Heart left ventricle (tissue), 16 donors: ENCODE measurements around the gene HTRA3. TPM values are rescaled to one million over a fixed set of nuclear protein-coding genes. Genes with fewer than 3 reads are reported as not detected.

Experiments used
- ATAC-seq, 4 donors: fragments of 200-7000 bp; cut with Tn5 transposase; one replicate each; pipeline ENCODE4 v1.9.1; 2020 to 2022; ENCODE audit warnings: moderate library complexity in 4 of 4, mild to moderate bottlenecking in 3 of 4, moderate number of reproducible peaks in 1 of 4
- DNase-seq, 5 donors: peaks; one replicate each; pipeline ENCODE4 v3.0.0-alpha.2; 2020
- H3K27ac ChIP-seq, 12 donors: fragments of 200-600 bp; sonication (generic) in 4 of 12; one replicate each; pipeline versions ENCODE4 v1.5.0 to v1.8.0; 2016 to 2022; ENCODE audit warnings: mild to moderate bottlenecking in 2 of 12
- H3K27me3 ChIP-seq, 9 donors: fragments of 200-600 bp; sonication (generic) in 2 of 9; one replicate each; pipeline versions ENCODE4 v1.5.1 to v1.8.0; 2016 to 2022; ENCODE audit warnings: mild to moderate bottlenecking in 3 of 9
- H3K36me3 ChIP-seq, 9 donors: fragments of 200-600 bp; sonication (generic) in 2 of 9; one replicate each; pipeline versions ENCODE4 v1.5.0 to v1.8.0; 2018 to 2022; ENCODE audit warnings: mild to moderate bottlenecking in 2 of 9
- H3K4me1 ChIP-seq, 12 donors: fragments of 200-600 bp; sonication (generic) in 4 of 12; one replicate each; pipeline versions ENCODE4 v1.5.0 to v1.8.0; 2016 to 2022; ENCODE audit warnings: mild to moderate bottlenecking in 3 of 12
- H3K4me3 ChIP-seq, 12 donors: fragments of 200-600 bp; sonication (generic) in 4 of 12; one replicate each; pipeline versions ENCODE4 v1.5.0 to v1.8.0; 2017 to 2022; ENCODE audit warnings: mild to moderate bottlenecking in 9 of 12, moderate library complexity in 4 of 12
- H3K9me3 ChIP-seq, 12 donors: fragments of 200-600 bp; sonication (generic) in 4 of 12; one replicate each; pipeline versions ENCODE4 v1.5.0 to v1.8.0; 2016 to 2022; ENCODE audit warnings: mild to moderate bottlenecking in 1 of 12
- CTCF ChIP-seq, 12 donors: fragments of 200-600 bp; sonication (generic) in 4 of 12; IDR thresholded peaks; one replicate each; pipeline versions ENCODE4 v1.5.0 to v1.8.0; 2018 to 2022; ENCODE audit warnings: antibody characterized with exemption in 12 of 12, mild to moderate bottlenecking in 5 of 12
- POLR2A ChIP-seq, 2 donors: fragments of 450-650 bp; IDR thresholded peaks; one replicate each; pipeline ENCODE4 v1.6.1; 2017; ENCODE audit warnings: antibody characterized with exemption in 2 of 2, mild to moderate bottlenecking in 2 of 2, moderate library complexity in 2 of 2
- WGBS, 4 donors: extraction: QIAGEN DNeasy Blood & Tissue Kit in 2 of 4; methylation state at CpG; one replicate each; pipeline versions ENCODE4 v1.1.5 to v1.1.7; 2013 to 2018; 5-methylcytosine and 5-hydroxymethylcytosine counted together
- intact Hi-C, 10 donors: fragments of 100-400 bp; cut with DNase I; formaldehyde crosslinking; loops; one replicate each; pipeline versions ENCODE4 v1.11.1 to v1.14.2; 2022
- polyA plus RNA-seq, 2 donors: library from polyadenylated mRNA; stranded (reverse); fragments of 200-250 nt; gene quantifications; one replicate each; pipeline ENCODE4 v1.2.3, GENCODE V29; 2013
- total RNA-seq, 9 donors: library from RNA; depleted of rRNA in 2 of 9; stranded (reverse); fragments of >200 nt in 2 of 9; fragmentation: NEBNext Ultra II Directional in 3 of 9; extraction: Animal tissue kit (Norgen Biotek cat#: 25700) in 3 of 9; gene quantifications; one replicate each; pipeline versions ENCODE4 v1.1.0 to v1.2.4, GENCODE V29; 2016 to 2023
- donor health status: ischemic (EF 13 %, LVEDD 7.1; RV severe dilation, severe dysfunction).
- donor health status: healthy with polysubstance abuse.
- donor health status: DM: no; HTN: yes; CAD: no.
- donor health status: DM: no; HTN: no; CAD: no.
- donor health status: ischemic (EF 25% LVEDD 6.9; RV normal size, moderate dysfunction).
- donor health status: ischemic (EF 25% LVEDD 5.7; RV mildly dilated, moderate dysfunction).
- donor health status: healthy.
- donor health status: DM: yes; HTN: yes; CAD: no.
- donor health status: ischemic (EF 35%, LVEDD 5.7; RV mildly dilated, moderate dysfunction).
- donor health status: nonischemic (EF 11% LVEDD 7.7; RV severe dilation, severe dysfunction).
- donor health status: DM: yes; HTN: yes; CAD: no.
- donor health status: PGD.
- donor health status: ischemic (EF 29% LVEDD 5.4; RV normal size, mild dysfunction).
- donor health status: nonischemic (EF 23%, LVEDD 6.1; RV moderate dilation, normal function).

HTRA3 gene
- total and polyA plus RNA-seq, 11 donors, result 26.8 to 84.6 (median 50.1) TPM

DNA sequence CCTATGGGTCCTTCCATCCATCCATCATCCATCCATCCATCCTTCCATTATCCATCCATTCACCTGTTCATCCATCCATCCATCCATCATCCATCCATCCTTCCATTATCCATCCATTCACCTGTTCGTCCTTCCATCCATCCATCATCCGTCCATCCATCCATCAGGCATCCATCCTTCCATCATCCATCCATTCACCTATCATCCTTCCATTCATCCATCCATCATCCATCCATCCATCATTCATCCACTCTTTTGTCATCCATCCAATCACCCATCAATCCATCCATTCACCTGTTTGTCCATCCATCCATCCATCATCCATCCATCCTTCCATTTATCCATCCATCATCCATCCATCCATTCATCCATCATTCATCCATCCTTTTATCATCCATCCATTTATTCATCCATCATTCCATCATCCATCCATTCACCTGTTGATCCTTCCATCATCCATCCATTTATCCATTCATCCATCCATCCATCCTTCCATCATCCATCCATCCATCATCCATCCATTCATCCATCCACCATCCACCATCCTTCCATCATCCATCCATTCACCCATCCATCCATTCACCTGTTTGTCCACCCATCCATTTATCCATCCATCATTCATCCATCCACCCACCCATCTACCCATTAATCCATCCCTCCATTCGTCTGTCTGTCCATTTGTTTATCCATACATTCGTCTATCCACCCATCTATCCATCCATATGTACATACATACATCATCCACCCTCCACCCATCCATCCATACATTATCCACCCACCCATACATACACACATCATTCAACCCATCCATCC is 35.7 kb upstream of the HTRA3 start:
- H3K9me3 ChIP-seq, result no peaks in the 10 kb centered on the region
- H3K27me3 ChIP-seq, result no peaks in the 10 kb centered on the region
- peaks cover 0 to 3% (median 0%) of the 10 kb centered on the region in 12 donors for H3K4me1 ChIP-seq
- TF ChIP-seq POLR2A (IDR thresholded peaks at IDR 0.05) (no peak), CTCF (IDR thresholded peaks at IDR 0.05) (no peak)
- peaks cover 0 to 75% (median 24%) of the 10 kb centered on the region in 9 donors for H3K36me3 ChIP-seq
- no peak overlapping the region for H3K4me3 ChIP-seq
- DNase-seq (no peak), ATAC-seq (no peak)
- 94 to 96% (median 95%) methylated on average over 4 of the region's 4 CpGs for WGBS, 4 donors
- intact Hi-C loops, result no loop called here
- no peak overlapping the region for H3K27ac ChIP-seq

DNA sequence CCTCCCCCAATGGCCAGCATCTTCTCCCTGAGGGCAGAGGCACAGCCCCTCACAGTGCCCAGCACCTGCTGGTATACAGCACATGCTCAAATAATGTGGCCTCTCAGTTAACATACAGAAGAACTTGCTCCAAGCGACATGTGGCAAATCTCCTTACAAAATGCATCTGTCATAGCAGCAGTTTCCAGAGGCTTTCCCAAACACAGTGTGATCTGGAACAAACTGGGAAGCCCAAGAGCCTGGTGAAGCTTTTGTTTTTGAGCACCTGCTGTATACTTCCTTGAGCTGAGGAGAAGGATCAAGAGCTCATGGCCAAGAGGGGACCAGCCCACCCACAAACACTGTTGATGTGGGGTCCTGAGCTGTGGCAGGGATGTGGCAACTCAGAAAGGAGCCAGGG is 34.8 kb upstream of the HTRA3 start:
- intact Hi-C loops, result loop anchor here in 2 of 10 donors (5.0 kb wide), 1 partner anchor 57 kb away; no protein-coding TSS in a partner anchor
- H3K27ac ChIP-seq, result no peak overlapping the region
- DNase-seq (no peak), ATAC-seq (no peak)
- H3K9me3 ChIP-seq, result no peaks in the 10 kb centered on the region
- no peaks in the 10 kb centered on the region for H3K27me3 ChIP-seq
- peaks cover 0 to 77% (median 24%) of the 10 kb centered on the region in 9 donors for H3K36me3 ChIP-seq
- TF ChIP-seq POLR2A (IDR thresholded peaks at IDR 0.05), result no peak
- TF ChIP-seq CTCF (IDR thresholded peaks at IDR 0.05), result no peak
- 97 to 100% (median 99%) methylated on average over 1 of the region's 1 CpG for WGBS, 4 donors
- H3K4me3 ChIP-seq, result no peak overlapping the region
- no peaks in the 10 kb centered on the region for H3K4me1 ChIP-seq

DNA sequence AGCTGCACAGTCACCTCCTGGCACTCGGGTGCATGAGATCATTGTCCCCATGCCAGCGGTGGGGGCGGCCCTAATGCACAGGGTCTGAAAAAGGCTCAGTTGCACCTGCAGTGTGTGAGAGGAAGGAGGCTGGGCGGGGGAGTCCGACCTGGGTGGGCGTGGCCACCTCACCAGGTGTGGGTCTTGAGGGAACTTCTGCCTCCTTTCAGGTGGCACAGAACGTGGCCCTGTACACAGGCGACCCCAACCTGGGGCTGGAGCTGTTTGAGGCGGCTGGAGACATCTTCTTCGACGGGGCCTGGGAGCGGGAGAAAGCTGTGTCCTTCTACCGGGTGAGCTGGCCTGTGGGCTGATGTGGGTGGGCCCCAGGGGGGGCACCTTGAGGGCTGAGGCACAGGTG is 34.3 kb upstream of the HTRA3 start:
- Histone ChIP-seq H3K4me1 (no peaks in the 10 kb centered on the region), H3K36me3 (peaks cover 0 to 77% (median 24%) of the 10 kb centered on the region in 9 donors), H3K27ac (no peak overlapping the region), H3K9me3 (no peaks in the 10 kb centered on the region), H3K27me3 (no peaks in the 10 kb centered on the region), H3K4me3 (no peak overlapping the region)
- intact Hi-C loops, result loop anchor here in 2 of 10 donors (5.0 kb wide), 1 partner anchor 58 kb away; no protein-coding TSS in a partner anchor
- WGBS, 4 donors, result 80 to 88% (median 85%) methylated on average over 1 to 13 of the region's 13 CpGs
- ATAC-seq (no peak), DNase-seq (no peak)
- TF ChIP-seq POLR2A (IDR thresholded peaks at IDR 0.05) (no peak), CTCF (IDR thresholded peaks at IDR 0.05) (no peak)

DNA sequence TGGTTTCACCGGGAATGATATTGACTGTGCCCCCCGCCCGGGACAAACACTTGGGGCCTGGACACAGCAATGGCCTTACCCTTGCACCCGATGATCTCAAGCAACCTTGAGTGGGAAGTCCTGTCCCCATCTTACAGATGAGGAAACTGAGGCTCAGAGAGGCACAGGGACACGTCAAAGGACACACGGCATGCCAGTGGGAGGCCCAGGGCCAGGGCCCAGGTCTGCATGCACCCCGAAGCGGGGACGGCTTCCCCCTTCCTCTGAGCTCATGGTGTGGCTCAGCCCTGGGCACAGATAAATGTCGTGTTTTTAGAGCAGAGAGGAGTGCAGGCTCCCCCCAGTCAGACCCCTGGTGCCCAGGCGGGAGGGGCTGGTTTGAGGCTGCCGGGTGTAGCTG is 33.9 kb upstream of the HTRA3 start:
- WGBS, 4 donors, result 93 to 98% (median 96%) methylated on average over 9 to 12 of the region's 12 CpGs
- no peak for TF ChIP-seq POLR2A (IDR thresholded peaks at IDR 0.05)
- no peak for TF ChIP-seq CTCF (IDR thresholded peaks at IDR 0.05)
- intact Hi-C loops, result loop anchor here in 2 of 10 donors (5.0 kb wide), 1 partner anchor 58 kb away; no protein-coding TSS in a partner anchor
- Histone ChIP-seq H3K27ac (no peak overlapping the region), H3K9me3 (no peaks in the 10 kb centered on the region), H3K4me1 (no peaks in the 10 kb centered on the region), H3K27me3 (no peaks in the 10 kb centered on the region), H3K36me3 (peaks cover 0 to 79% (median 24%) of the 10 kb centered on the region in 9 donors), H3K4me3 (no peak overlapping the region)
- DNase-seq (no peak), ATAC-seq (no peak)
